ENCODE data around the gene CENPP. TPM values are rescaled to one million over a fixed set of nuclear protein-coding genes. Genes with fewer than 3 reads are reported as not detected.
A peak's percentile ranks its signal among the peaks of the same experiment; 100 is the strongest.
"Not testable (repeated sequence)": the region's sequence is repeated elsewhere in the genome, so short reads cannot be mapped to it uniquely, and the experiment has no call there.

CENPP gene
- total RNA-seq, 1 donor: 3.0 TPM

DNA sequence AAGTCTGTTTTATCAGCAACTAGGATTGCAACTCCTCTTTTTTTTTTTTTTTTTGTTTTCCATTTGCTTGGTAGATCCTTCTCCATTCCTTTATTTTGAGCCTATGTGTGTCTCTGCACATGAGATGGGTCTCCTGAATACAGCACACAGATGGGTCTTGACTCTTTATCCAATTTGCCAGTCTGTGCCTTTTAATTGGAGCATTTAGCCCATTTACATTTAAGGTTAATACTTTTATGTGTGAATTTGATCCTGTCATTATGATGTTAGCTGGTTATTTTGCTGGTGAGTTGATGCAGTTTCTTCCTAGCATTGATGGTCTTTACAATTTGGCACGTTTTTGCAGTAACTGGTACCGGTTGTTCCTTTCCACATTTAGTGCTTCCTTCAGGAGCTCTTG is 246.1 kb downstream of the CENPP start:
- DNase-seq (ENCODE audit: low read depth in 2 of 3, low spot score in 2 of 3): not testable (repeated sequence)

DNA sequence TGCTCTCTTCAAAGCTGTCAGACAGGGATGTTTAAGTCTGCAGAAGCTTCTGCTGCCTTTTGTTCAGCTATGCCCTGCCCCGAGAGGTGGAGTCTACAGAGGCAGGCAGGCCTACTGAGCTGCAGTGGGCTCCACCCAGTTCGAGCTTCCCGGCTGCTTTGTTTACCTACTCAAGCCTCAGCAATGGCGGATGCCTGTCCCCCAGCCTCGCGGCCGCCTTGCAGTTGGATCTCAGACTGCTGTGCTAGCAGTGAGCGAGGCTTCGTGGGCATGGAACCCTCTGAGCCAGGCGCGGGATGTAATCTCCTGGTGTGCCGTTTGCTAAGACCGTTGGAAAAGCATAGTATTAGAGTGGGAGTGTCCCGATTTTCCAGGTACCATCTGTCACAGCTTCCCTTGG is 247.9 kb downstream of the CENPP start:
- not testable (repeated sequence) for DNase-seq (ENCODE audit: low read depth in 2 of 3, low spot score in 2 of 3)

DNA sequence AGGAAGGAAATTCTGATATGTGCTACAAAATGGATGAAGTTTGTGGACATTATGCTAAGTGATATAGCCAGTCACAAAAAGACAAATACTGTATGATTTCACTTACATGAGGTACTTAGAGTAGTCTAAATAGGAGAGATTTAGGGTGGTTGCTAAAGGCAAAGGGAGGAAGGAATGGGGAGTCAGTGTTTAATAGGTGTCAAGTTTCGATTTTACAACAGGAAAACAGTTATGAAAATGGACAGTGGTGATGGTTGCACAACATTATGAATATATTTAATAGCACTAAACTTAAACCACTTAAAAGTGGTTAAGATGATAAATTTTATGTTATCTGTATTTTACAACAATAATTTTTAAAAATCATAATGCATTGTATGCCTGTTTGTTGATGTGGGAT is 250.4 kb downstream of the CENPP start:
- no peak for DNase-seq (ENCODE audit: low read depth in 2 of 3, low spot score in 2 of 3)

DNA sequence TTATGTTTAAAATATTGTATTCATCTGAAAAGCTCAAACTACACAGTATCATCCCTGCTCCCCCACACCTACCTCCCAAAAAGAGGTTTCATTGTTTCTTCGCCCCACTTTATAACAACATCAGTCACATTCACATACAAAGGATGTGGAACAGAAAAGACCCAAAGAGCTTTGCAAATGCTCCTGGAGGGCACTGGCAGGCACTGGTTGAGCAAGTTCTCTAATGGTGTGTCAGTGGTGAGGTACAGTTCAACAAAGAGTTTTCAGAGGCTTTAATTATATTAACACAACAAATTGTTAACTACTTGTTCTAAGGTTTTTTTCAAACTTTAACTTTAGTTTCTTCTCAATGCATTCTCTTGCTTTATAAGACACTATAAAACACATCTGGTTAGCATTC is 264.2 kb downstream of the CENPP start:
- DNase-seq (ENCODE audit: low read depth in 2 of 3, low spot score in 2 of 3): no peak

DNA sequence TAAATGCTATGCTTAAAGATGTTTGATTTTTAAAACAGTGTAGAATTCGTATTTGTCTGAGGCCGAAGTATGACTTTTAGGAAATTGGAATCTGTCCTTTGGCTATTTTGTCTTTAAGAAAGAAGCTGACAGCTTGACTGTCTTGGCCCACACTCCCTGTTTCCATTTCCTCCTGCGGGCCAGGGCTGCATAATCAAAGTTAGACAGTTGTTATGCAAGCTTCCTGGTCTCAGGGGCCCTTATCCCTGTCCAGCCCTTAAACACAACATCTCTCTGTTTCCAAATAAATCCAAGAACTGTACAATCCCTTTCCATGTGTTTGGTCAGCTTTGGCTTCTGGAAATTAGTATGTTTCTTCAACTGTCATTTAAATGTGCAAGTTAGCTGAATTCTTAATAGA is 264.6 kb downstream of the CENPP start:
- peak in 1 of 3 donors; percentile 28 for DNase-seq (ENCODE audit: low read depth in 2 of 3, low spot score in 2 of 3)

DNA sequence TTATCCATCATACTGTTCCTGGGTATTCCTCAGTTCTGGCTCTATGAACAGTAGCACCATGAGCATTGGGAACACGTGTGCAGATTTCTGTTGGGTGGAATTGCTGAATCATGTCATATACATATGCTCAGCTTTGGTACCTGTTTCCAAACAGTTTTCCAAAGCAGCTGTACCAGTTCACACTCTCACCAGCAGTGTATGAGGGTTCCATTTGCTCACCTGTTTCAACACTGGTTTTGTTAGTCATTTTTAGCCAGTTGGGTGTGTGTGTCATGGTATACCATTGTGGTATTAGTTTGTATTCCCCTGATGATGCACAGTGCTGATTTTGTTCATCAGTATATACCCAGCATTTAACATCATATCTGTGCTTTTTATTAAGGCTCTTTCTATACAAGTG is 266.8 kb downstream of the CENPP start:
- DNase-seq (ENCODE audit: low read depth in 2 of 3, low spot score in 2 of 3): no peak

DNA sequence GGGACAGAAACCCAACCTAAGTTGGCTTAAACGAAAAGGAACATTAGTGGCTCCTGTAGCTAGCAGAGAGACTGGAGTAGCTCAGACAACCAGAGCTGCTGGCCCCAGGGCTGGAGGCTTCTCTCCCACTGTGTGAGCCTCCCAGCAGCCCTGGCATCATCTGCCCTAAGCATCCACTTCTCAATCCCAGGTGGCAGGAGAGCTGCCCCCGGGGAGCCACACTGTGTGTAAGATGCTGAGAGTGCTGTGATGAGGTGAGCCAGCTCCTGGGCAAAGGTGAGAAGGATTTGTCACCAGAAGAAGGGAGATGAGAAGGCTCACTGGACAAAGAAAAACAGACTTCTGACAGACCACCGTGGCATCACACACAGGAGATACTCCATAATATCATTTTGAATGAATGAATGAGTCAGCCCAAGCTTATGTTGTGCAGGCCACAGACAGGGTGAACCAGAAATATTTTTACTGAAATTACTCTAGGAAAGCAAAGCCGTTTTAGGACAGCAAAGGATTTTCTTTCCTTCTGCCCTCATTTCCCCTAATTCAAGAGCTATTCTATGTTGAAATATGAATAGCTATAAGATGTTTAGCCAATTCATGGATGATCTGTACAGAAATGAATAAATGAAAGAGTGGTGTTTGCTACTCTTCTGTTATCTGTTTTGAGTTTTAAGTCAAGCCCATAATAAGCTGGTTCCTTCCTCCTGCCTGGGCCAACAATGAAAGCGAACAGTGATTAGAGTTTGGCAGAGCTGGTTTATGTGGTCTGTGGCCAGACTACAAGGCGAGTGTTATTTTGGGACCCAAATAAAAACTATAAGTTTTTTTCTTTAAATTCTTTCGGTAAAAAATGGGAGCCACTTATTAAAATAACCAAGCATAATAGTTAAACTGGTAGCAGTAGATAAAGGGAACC is 267.5 kb downstream of the CENPP start:
- peak in 1 of 3 donors; percentile 46 for DNase-seq (ENCODE audit: low read depth in 2 of 3, low spot score in 2 of 3)

DNA sequence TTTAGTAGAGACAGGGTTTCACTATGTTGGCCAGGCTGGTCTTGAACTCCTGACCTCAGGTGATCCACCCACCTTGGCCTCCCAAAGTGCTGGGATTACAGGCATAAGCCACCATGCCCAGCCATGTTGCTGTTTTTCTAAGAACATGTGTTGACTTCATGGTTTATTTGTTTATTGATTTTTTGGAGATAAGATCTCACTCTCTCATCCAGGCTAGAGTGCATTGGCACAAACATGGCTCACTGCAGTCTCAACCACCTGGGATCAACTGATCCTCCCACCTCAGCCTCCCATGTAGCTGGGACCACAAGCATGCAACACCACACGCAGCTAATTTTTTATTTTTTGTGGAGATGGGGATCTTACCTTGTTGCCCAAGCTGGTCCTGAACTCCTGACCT is 269.3 kb downstream of the CENPP start:
- DNase-seq (ENCODE audit: low read depth in 2 of 3, low spot score in 2 of 3): not testable (repeated sequence)

DNA sequence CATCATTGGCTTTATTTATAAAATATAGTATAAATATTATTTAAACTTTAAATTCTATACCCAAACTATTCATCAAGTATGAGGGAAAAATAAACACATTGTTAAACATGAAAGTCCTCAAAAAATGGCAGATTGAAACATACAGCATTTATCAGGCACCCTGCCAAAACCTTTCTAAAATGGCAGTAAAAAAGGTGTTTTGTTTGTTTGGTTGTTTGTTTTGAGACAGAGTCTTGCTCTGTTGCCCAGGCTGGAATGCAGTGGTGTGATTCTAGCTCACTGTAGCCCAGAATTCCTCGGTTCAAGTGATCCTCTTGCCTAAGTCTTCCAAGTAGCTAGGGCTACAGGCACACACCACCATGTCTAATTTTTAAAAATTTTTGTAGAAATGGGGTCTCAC is 270.2 kb downstream of the CENPP start:
- DNase-seq (ENCODE audit: low read depth in 2 of 3, low spot score in 2 of 3): no peak

DNA sequence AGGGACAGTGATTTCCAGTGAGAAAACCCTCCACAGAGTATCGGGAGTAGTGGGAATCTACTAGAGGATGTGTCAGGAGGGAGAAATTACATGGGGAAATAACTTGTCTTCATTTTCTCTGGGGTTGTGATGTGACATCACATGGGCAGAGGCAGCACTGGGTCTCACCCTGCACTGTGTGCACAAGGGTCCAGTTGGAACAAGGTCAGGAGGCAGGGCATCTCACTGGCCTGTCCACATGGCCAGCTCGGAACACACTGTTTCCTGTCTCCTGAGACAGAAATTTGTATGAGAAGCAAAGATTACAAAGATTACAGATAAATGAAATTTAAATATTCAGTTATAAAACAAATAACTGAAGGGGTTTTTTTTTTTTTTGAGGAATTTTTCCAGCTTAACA is 272.6 kb downstream of the CENPP start:
- DNase-seq (ENCODE audit: low read depth in 2 of 3, low spot score in 2 of 3): no peak

DNA sequence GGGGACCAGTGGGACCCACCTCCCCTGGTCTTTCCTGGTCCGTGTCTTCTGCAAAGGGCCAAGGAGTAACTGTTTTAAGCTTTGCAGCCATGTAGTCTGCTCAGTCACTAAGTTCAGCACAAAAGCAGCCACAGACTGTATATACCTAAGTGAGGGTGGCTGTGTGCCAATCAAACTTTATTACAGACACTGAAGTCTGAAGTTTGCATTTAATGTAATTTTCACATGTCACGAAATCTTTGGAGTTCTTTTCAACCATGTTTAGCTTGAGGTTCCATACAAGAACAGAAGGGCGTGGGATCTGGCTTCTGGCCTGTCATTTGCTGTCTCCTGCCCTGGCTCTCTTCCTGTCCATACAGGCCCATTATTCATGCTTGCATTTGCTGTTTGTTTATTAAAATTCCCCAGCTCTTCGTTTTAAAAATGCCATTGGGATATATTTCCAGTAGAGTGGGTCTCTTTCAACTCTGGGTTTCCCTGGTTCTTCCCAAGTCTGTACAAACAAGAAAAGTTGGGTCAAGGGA is 274.2 kb downstream of the CENPP start:
- no peak for DNase-seq (ENCODE audit: low read depth in 2 of 3, low spot score in 2 of 3)

DNA sequence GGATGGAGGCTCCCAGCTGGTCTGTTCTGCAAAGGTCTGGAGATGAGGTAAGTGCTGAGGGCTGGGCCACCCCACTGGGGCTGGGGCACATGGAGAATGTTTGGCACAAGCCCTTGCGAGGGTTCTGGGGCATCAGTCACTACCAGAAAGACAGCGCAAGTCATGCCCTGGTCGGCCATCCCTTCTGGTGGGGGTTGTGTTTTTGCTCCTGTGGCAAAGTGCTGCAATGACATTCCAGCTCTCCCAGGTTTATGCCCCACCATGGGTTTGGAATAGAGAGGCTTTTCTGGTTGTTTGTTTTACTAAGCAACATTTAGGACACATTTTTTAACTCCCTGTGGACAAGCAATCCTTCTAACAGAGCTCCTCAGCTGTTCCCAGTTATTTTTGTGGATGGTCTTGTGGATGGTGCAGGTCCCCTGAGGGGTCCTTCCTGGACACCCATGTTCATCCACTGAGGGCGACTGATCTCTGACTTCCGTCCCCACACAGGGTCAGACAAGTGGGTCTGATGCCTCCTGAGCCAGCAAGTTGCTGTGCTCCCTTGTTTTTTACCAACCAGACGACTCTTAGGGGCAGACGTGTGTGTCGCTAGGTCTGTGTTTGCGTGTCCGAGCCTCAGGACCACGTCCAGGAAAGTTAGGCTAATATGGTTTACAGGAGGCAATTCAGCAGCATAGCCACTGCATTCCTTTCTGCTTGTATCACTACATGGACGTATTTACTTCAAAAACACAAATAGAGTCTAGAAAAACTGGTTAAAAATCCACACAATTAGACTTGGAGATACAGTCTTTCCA is 274.9 kb downstream of the CENPP start:
- DNase-seq (ENCODE audit: low read depth in 2 of 3, low spot score in 2 of 3): no peak

DNA sequence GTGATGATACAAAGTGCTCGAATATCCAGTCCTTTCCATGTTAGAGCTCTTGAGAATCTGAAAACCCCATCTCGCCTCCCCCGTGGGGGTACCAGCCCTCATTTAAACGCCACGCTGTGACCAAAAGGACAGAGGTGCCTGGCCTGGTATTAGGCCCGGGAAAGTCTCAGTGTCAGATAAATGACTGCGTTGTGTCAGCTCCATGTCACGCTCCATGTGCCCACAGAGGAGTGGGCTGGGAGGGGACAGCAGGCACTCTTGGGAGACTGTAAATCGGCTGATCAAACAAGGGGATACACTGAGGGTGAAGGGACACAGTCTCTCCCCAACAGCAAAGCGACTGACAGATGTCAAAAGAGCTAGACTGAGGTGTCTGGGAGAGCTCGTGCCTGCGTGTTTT is 275.7 kb downstream of the CENPP start:
- DNase-seq (ENCODE audit: low read depth in 2 of 3, low spot score in 2 of 3): no peak

DNA sequence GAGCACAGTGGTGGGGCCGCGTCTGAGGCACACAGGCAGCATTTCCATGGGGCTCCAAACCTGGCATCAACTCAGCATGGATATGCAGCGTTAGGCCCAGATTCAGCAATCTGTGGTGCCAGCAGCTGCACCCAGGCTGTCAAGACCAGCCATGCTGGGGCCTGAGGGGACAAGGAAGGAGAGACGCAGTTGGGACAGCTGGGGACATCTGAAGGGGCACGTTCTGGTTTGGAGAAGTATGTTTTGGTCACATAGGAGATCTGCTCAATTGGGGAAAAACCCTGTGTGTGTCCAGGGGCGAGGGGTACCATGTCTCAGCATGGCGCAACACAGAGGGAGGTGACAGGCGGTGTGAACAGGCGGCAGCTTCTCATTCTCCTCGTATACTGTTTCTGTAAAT is 276.7 kb downstream of the CENPP start:
- DNase-seq (ENCODE audit: low read depth in 2 of 3, low spot score in 2 of 3): no peak

DNA sequence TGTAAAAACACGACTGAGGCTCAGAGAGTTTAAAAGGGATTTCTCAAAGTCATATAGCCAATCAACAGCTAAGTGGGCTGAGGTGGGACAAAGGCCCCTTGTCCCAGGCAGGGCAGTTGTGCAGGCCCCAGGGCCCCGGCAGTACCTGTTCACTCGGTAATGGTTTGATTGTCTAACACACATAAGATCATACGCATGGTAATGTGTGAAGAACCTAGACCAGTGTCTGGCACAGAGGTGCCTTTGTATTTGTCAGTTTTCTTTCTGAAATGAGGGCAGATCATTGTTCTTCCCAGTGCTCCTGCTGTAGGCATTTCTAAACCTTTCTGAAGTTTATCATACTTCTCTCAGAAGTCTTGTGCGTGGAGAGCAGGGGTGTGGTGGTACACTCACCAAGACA is 277.3 kb downstream of the CENPP start:
- DNase-seq (ENCODE audit: low read depth in 2 of 3, low spot score in 2 of 3): no peak

DNA sequence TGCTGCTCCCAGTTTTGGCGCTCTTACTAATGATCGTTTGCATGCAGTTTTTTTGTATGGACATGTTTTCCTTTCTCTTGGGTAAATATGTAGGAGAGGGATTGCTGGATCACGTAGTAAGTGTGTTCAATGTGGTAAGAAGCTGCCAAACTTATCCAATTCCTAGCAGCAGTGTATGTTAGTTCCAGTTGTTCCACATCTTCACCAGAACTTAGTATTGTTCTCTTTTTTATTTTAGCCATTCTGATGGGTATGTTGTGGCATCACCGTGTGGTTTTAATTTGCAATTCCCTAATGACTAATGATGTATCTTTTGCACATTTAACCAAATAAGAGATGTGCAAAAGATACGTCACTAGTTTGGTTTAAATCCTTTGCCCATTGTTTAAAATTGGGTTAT is 278.2 kb downstream of the CENPP start:
- DNase-seq (ENCODE audit: low read depth in 2 of 3, low spot score in 2 of 3): no peak

DNA sequence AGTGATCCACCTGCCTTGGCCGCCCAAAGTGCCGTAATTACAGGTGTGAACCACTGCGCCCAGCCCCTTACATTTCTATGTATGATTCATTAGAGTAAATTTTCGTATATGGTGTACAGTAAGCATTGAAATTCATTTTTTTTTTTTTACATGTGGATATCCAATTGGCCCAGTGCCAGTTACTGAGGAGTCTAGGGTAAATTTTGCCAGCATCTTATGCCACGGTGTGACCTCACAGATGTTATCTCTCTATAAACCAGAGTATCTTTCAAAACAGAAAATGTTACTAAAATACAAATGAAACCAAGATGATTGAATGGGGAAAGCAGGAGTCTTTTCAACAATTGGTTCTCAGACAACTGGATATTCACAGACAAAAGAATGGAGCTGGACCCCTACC is 279.5 kb downstream of the CENPP start:
- DNase-seq (ENCODE audit: low read depth in 2 of 3, low spot score in 2 of 3): peak in 1 of 3 donors; percentile 23

DNA sequence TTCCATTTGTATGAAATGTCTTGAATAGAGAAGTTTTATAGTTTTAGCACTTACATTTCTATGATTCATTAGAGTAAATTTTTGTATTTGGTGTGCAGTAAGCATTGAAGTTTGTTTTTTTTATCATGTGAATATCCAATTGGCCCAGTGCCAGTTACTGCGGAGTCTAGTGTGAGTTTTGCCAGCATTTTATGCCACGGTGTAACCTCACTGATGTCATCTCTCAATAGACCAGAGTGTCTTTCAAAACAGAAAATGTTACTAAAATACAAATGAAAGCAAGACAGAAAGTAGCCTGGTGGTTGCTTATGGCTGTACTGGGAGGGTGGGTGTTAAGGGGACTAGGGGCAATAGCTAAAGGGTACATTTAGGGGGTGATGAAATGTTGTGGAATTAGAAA is 281.3 kb downstream of the CENPP start:
- no peak for DNase-seq (ENCODE audit: low read depth in 2 of 3, low spot score in 2 of 3)

DNA sequence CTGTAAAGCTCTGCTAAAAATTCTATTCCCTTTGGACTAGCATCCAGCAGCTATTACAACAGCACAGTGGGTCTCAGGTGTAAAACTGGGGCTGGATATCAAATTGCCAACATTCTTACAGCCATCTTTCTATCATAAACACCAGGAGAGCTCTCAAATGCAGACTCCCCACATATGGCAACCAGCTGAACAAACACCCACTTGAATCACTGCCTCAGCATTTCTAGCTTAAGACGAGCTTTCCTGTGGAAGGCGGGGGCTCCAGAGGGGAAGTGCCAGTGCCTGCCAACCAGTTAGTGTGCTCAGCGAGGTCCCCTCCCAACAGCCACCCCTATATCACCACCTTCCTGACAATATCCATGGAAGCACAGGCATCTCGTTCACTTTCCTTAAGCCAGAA is 282.0 kb downstream of the CENPP start:
- no peak for DNase-seq (ENCODE audit: low read depth in 2 of 3, low spot score in 2 of 3)

DNA sequence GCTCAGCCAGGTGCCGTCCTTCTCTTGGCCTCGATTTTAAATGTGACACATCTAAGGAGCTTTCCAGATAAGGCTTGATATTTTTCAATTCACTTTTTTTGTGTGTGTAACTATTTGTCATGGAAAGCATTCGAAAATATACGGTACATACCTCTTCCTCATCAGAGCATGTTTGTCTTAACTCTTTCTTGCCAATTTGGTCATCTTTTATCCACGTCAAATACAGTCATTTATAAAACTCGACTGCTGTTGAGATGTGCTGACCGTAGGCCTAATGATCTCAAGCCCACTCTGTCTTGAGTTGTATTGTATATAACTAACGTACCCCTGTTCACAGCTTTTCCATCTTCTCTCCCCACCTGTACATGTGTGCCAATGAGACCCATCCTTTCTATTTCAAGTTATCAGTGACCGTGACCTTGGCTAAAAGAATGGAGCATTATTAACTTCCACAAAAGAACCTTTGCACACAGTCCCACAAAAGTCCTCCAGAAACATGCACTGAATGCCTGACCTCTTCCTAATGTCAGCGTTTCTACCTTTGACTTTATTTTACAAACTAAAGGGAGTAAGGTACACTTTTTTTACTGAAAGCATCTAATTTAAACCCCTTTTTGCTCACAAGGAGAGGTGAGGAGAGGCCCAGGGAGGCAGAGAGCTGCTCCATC is 282.6 kb downstream of the CENPP start:
- no peak for DNase-seq (ENCODE audit: low read depth in 2 of 3, low spot score in 2 of 3)

DNA sequence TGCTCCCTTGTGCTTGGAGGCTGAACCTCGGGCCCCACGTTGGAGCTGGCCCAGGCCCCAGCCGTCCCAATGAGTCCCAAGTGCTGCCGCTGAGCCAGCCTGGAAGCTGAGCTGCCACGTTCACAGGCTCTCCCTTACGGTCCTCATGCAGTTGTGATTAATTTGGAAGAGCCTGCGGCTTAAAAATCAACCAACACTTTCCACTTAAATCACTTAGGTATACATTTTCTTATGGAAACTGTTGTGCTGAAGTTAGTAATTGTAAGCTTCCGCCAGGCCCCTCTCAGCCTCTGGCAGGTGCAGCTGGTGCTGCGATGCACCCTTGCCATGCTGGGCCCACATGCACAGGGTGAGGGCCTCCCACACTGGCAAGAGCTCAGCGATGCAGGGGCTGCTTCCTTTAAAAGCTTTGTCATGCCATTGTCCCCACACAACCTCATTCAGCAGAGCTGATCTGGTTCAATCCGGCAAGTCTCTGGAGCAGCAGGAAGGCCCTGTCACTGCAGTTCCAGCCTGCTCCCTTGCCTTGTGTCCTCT is 283.2 kb downstream of the CENPP start:
- DNase-seq (ENCODE audit: low read depth in 2 of 3, low spot score in 2 of 3): no peak

All from hematopoietic multipotent progenitor cell (in vitro differentiated cells).